Astrocyte (in vitro differentiated cells and primary cell): ENCODE results near the gene ELMO1. TPM values are rescaled to one million over a fixed set of nuclear protein-coding genes. Genes with fewer than 3 reads are reported as not detected.

Source experiments
- DNase-seq: peaks from one replicate; pipeline ENCODE4 v3.0.0-alpha.2; 2010; ENCODE audit warnings: low read depth
- FAIRE-seq: peaks from 2 replicates; lab custom pipeline; 2011; peaks lifted over from hg19 to GRCh38; lab: Jason Lieb, UNC
- H2AFZ ChIP-seq: 2 replicates; pipeline ENCODE4 v1.6.0; 2012; ENCODE audit warnings: low read depth, low read length, inconsistent platforms
- H3K27ac ChIP-seq: 2 replicates; pipeline ENCODE4 v1.5.1; 2011; ENCODE audit warnings: low read depth, low read length, inconsistent platforms
- H3K27me3 ChIP-seq: 2 replicates; pipeline ENCODE4 v1.6.0; 2011; ENCODE audit warnings: low read length, inconsistent platforms; ENCODE audit not compliant: insufficient read depth
- H3K36me3 ChIP-seq: 2 replicates; pipeline ENCODE4 v1.5.1; 2011; ENCODE audit warnings: low read length, inconsistent platforms; ENCODE audit not compliant: insufficient read depth
- H3K4me1 ChIP-seq: 2 replicates; pipeline ENCODE4 v1.5.1; 2011; ENCODE audit warnings: low read length, inconsistent platforms; ENCODE audit not compliant: insufficient read depth
- H3K4me2 ChIP-seq: 2 replicates; pipeline ENCODE4 v1.6.0; 2012; ENCODE audit warnings: low read length, inconsistent platforms
- H3K4me3 ChIP-seq: 2 replicates; pipeline ENCODE4 v1.5.1; 2011; ENCODE audit warnings: low read depth, mild to moderate bottlenecking, low read length, inconsistent platforms; ENCODE audit not compliant: insufficient read depth
- H3K79me2 ChIP-seq: 2 replicates; pipeline ENCODE4 v1.6.0; 2012; ENCODE audit warnings: mild to moderate bottlenecking, low read length, inconsistent platforms; ENCODE audit not compliant: insufficient read depth
- H3K9ac ChIP-seq: 2 replicates; pipeline ENCODE4 v1.6.0; 2012; ENCODE audit warnings: mild to moderate bottlenecking, low read length, inconsistent platforms
- H3K9me3 ChIP-seq: 2 replicates; pipeline ENCODE4 v1.5.1; 2012; ENCODE audit warnings: low read depth, mild to moderate bottlenecking, low read length, inconsistent platforms; ENCODE audit not compliant: insufficient read depth
- H4K20me1 ChIP-seq: 2 replicates; pipeline ENCODE4 v1.6.0; 2012; ENCODE audit warnings: low read length, inconsistent platforms; ENCODE audit not compliant: insufficient read depth
- H3K27ac Mint-ChIP-seq: one replicate; pipeline ENCODE4 v1.8.0; 2021; ENCODE audit warnings: mild to moderate bottlenecking, mixed read lengths; ENCODE audit not compliant: unreplicated experiment
- H3K27me3 Mint-ChIP-seq: one replicate; pipeline ENCODE4 v1.8.0; 2021; ENCODE audit warnings: low read depth, mixed read lengths; ENCODE audit not compliant: unreplicated experiment
- H3K36me3 Mint-ChIP-seq: one replicate; pipeline ENCODE4 v1.8.0; 2021; ENCODE audit warnings: low read depth, mixed read lengths; ENCODE audit not compliant: unreplicated experiment
- H3K4me1 Mint-ChIP-seq: one replicate; pipeline ENCODE4 v1.8.0; 2021; ENCODE audit warnings: low read depth, mixed read lengths; ENCODE audit not compliant: unreplicated experiment
- H3K4me3 Mint-ChIP-seq: one replicate; pipeline ENCODE4 v1.8.0; 2021; ENCODE audit warnings: mild to moderate bottlenecking, moderate library complexity, mixed read lengths; ENCODE audit not compliant: unreplicated experiment
- H3K9me3 Mint-ChIP-seq: one replicate; pipeline ENCODE4 v1.8.0; 2021; ENCODE audit warnings: mild to moderate bottlenecking, mixed read lengths; ENCODE audit not compliant: unreplicated experiment
- CTCF ChIP-seq: IDR thresholded peaks from 2 replicates; pipeline ENCODE4 v1.5.1; 2011; ENCODE audit warnings: low read depth, mild to moderate bottlenecking, inconsistent platforms, low read length, moderate library complexity; ENCODE audit not compliant: insufficient read depth
- EZH2 ChIP-seq: IDR thresholded peaks from 2 replicates; pipeline ENCODE4 v1.6.1; 2012; ENCODE audit warnings: mild to moderate bottlenecking, low read length, inconsistent platforms; ENCODE audit not compliant: insufficient read depth
- total RNA-seq: library from RNA; stranded (reverse); gene quantifications from 2 replicates; pipeline ENCODE4 v1.2.1, GENCODE V29; 2021

Gene ELMO1
- total RNA-seq, 1 donor from 2014 or later: 20.4 TPM

GRCh38 chr7:37229381-37229780 is 219.3 kb downstream of the ELMO1 start:
- no peaks in the 10 kb centered on the region for H3K27me3 Mint-ChIP-seq
- FAIRE-seq (no peak), DNase-seq (no peak)
- Histone ChIP-seq H3K36me3 (no peaks in the 10 kb centered on the region), H3K27ac (no peak overlapping the region), H3K27me3 (no peaks in the 10 kb centered on the region), H3K4me2 (no peak overlapping the region), H3K9ac (no peak overlapping the region), H4K20me1 (no peaks in the 10 kb centered on the region), H3K4me1 (no peaks in the 10 kb centered on the region), H2AFZ (no peak overlapping the region), H3K9me3 (no peaks in the 10 kb centered on the region), H3K79me2 (no peaks in the 10 kb centered on the region), H3K4me3 (no peak overlapping the region)
- H3K4me1 Mint-ChIP-seq: peaks cover 2% of the 10 kb centered on the region
- no peak overlapping the region for H3K27ac Mint-ChIP-seq
- H3K9me3 Mint-ChIP-seq: no peaks in the 10 kb centered on the region
- H3K36me3 Mint-ChIP-seq: peaks cover 4% of the 10 kb centered on the region
- H3K4me3 Mint-ChIP-seq: no peak overlapping the region
- TF ChIP-seq CTCF: no peak
- TF ChIP-seq EZH2: no peak

- Mint-ChIP-seq H3K9me3 (no peaks in the 10 kb centered on the region), H3K27me3 (no peaks in the 10 kb centered on the region), H3K36me3 (peaks cover 2% of the 10 kb centered on the region), H3K27ac (no peak overlapping the region), H3K4me1 (peaks cover 2% of the 10 kb centered on the region), H3K4me3 (no peak overlapping the region)
- H4K20me1 ChIP-seq: no peaks in the 10 kb centered on the region
- no peak overlapping the region for H3K4me3 ChIP-seq
- no peaks in the 10 kb centered on the region for H3K9me3 ChIP-seq
- no peaks in the 10 kb centered on the region for H3K36me3 ChIP-seq
- H3K27ac ChIP-seq: no peak overlapping the region
- H3K9ac ChIP-seq: no peak overlapping the region
- FAIRE-seq: no peak
- no peak for TF ChIP-seq EZH2
- TF ChIP-seq CTCF: no peak
- H2AFZ ChIP-seq: no peak overlapping the region
- no peak for DNase-seq
- H3K4me2 ChIP-seq: no peak overlapping the region
- no peaks in the 10 kb centered on the region for H3K27me3 ChIP-seq
- no peaks in the 10 kb centered on the region for H3K4me1 ChIP-seq
- no peaks in the 10 kb centered on the region for H3K79me2 ChIP-seq
Measured at GRCh38 chr7:37225285-37225969, 223.2 kb downstream of the ELMO1 start.

GRCh38 chr7:37224746-37225145 is 223.9 kb downstream of the ELMO1 start:
- peaks cover 2% of the 10 kb centered on the region for H3K36me3 Mint-ChIP-seq
- no peak overlapping the region for H3K4me2 ChIP-seq

More at GRCh38 chr7:37224746-37225145, 223.9 kb downstream of the ELMO1 start:
- H3K79me2 ChIP-seq: no peaks in the 10 kb centered on the region
- Mint-ChIP-seq H3K4me3 (no peak overlapping the region), H3K27me3 (no peaks in the 10 kb centered on the region), H3K9me3 (no peaks in the 10 kb centered on the region), H3K4me1 (no peaks in the 10 kb centered on the region), H3K27ac (no peak overlapping the region)
- no peaks in the 10 kb centered on the region for H3K9me3 ChIP-seq
- no peak overlapping the region for H2AFZ ChIP-seq
- H3K27ac ChIP-seq: no peak overlapping the region
- TF ChIP-seq CTCF (no peak), EZH2 (no peak)
- no peaks in the 10 kb centered on the region for H3K27me3 ChIP-seq
- no peak overlapping the region for H3K9ac ChIP-seq
- no peaks in the 10 kb centered on the region for H3K36me3 ChIP-seq
- no peaks in the 10 kb centered on the region for H4K20me1 ChIP-seq
- DNase-seq: no peak
- H3K4me3 ChIP-seq: no peak overlapping the region
- FAIRE-seq: no peak
- H3K4me1 ChIP-seq: no peaks in the 10 kb centered on the region
